H1 (cell line): ENCODE measurements around the gene PITPNB. TPM values are rescaled to one million over a fixed set of nuclear protein-coding genes. Genes with fewer than 3 reads are reported as not detected.
A peak's percentile ranks its signal among the peaks of the same experiment; 100 is the strongest.

ENCODE experiments used
- CTCF ChIA-PET: fragments of 300-600 bp; sonication (Branson Sonifier 250); formaldehyde crosslinking; loops from one replicate; lab custom pipeline; 2021; ENCODE audit not compliant: partially characterized antibody; lab: Charles Lee
- POLR2A ChIA-PET: fragments of 300-600 bp; sonication (Branson Sonifier 250); formaldehyde crosslinking; loops from one replicate; lab custom pipeline; 2021; ENCODE audit warnings: inconsistent platforms; ENCODE audit not compliant: partially characterized antibody; lab: Charles Lee
- DNase-seq, 2 experiments: peaks; one replicate each; pipeline versions ENCODE4 v3.0.0 to v3.0.0-alpha.2; 2010 to 2022; ENCODE audit warnings: low spot score in 2 of 2, low read depth in 1 of 2, mixed read lengths in 1 of 2
- FAIRE-seq: peaks from 2 replicates; lab custom pipeline; 2011; peaks lifted over from hg19 to GRCh38; lab: Jason Lieb, UNC
- H2AFZ ChIP-seq: 2 replicates; pipeline ENCODE4 v1.8.1; 2012; ENCODE audit warnings: low read length, inconsistent platforms
- H2AK5ac ChIP-seq: 2 replicates; pipeline ENCODE4 v1.6.1; 2013; ENCODE audit warnings: low read depth, low read length
- H2BK120ac ChIP-seq: replicated peaks from 2 replicates; pipeline ENCODE3; 2013; ENCODE audit warnings: low read depth, low read length, inconsistent platforms
- H2BK12ac ChIP-seq: 2 replicates; pipeline ENCODE4 v1.6.1; 2013; ENCODE audit warnings: low read depth, low read length
- H2BK15ac ChIP-seq: 2 replicates; pipeline ENCODE4 v1.6.1; 2013; ENCODE audit warnings: low read length
- H2BK20ac ChIP-seq: 2 replicates; pipeline ENCODE4 v1.6.1; 2013; ENCODE audit warnings: low read length
- H2BK5ac ChIP-seq: 2 replicates; pipeline ENCODE4 v1.6.1; 2013; ENCODE audit warnings: low read depth, low read length
- H3K14ac ChIP-seq: 2 replicates; pipeline ENCODE4 v1.6.1; 2013; ENCODE audit warnings: inconsistent platforms; ENCODE audit not compliant: insufficient read length
- H3K18ac ChIP-seq: 2 replicates; pipeline ENCODE4 v1.6.1; 2013; ENCODE audit warnings: low read length; ENCODE audit errors: extremely low read depth
- H3K23ac ChIP-seq: 2 replicates; pipeline ENCODE4 v1.6.1; 2013; ENCODE audit warnings: inconsistent platforms; ENCODE audit not compliant: insufficient read length
- H3K23me2 ChIP-seq: 2 replicates; pipeline ENCODE4 v1.6.1; 2013; ENCODE audit warnings: low read depth, low read length
- H3K27ac ChIP-seq: 2 replicates; pipeline ENCODE4 v1.6.1; 2011; ENCODE audit warnings: low read depth, low read length, inconsistent platforms
- H3K27me3 ChIP-seq, 4 experiments: replicated peaks in 1 of 4; 1 replicate in 1 of 4; 2 replicates in 3 of 4; pipeline versions ENCODE4 v1.6.1 to v1.8.1; 2011 to 2013; ENCODE audit warnings: low read length in 3 of 4, mild to moderate bottlenecking in 3 of 4, inconsistent platforms in 2 of 4, mixed read lengths in 2 of 4, moderate library complexity in 1 of 4; ENCODE audit not compliant: control insufficient read depth in 3 of 4, insufficient read depth in 3 of 4; ENCODE audit errors: extremely low read depth in 1 of 4
- H3K36me3 ChIP-seq, 4 experiments: 2 replicates each; pipeline versions ENCODE4 v1.6.1 to v1.8.1; 2011 to 2013; ENCODE audit warnings: mild to moderate bottlenecking in 4 of 4, low read length in 3 of 4, moderate library complexity in 2 of 4, control low read depth in 1 of 4, inconsistent platforms in 1 of 4; ENCODE audit not compliant: insufficient read depth in 4 of 4, control insufficient read depth in 2 of 4
- H3K4ac ChIP-seq: replicated peaks from 2 replicates; pipeline ENCODE3; 2013; ENCODE audit warnings: low read length, low read depth, mixed read lengths, inconsistent platforms; ENCODE audit not compliant: insufficient read length
- H3K4me1 ChIP-seq, 4 experiments: replicated peaks in 1 of 4; 1 replicate in 1 of 4; 2 replicates in 3 of 4; pipeline versions ENCODE4 v1.6.1 to v1.8.1; 2011 to 2013; ENCODE audit warnings: low read length in 3 of 4, inconsistent platforms in 2 of 4, mixed read lengths in 1 of 4; ENCODE audit not compliant: insufficient read depth in 4 of 4, control insufficient read depth in 3 of 4
- H3K4me2 ChIP-seq, 2 experiments: 2 replicates each; pipeline versions ENCODE4 v1.6.1 to v1.8.1; 2011 to 2013; ENCODE audit warnings: low read depth in 2 of 2, low read length in 2 of 2, control low read depth in 1 of 2, inconsistent platforms in 1 of 2, mild to moderate bottlenecking in 1 of 2; ENCODE audit not compliant: insufficient read depth in 1 of 2
- H3K4me3 ChIP-seq, 4 experiments: fragments of 200-600, 300-600 bp in 1 of 4; sonication (generic), shearing (Covaris generic), sonication (Bioruptor Twin) in 1 of 4; 2 replicates each; pipeline versions ENCODE4 v1.5.1 to v1.8.1; 2011 to 2016; ENCODE audit warnings: low read length in 4 of 4, low read depth in 3 of 4, control low read depth in 2 of 4, inconsistent platforms in 2 of 4, mild to moderate bottlenecking in 2 of 4, mixed read lengths in 1 of 4, moderate library complexity in 1 of 4; ENCODE audit not compliant: insufficient read depth in 2 of 4; ENCODE audit errors: extremely low read depth in 1 of 4
- H3K56ac ChIP-seq: replicated peaks from 2 replicates; pipeline ENCODE3; 2013; ENCODE audit warnings: low read depth, mild to moderate bottlenecking, mixed read lengths, low read length, inconsistent platforms; ENCODE audit not compliant: insufficient read length
- H3K79me1 ChIP-seq: 2 replicates; pipeline ENCODE4 v1.6.1; 2013; ENCODE audit warnings: low read depth, low read length, control low read depth
- H3K79me2 ChIP-seq, 2 experiments: 2 replicates each; pipeline versions ENCODE4 v1.6.1 to v1.8.1; 2012 to 2013; ENCODE audit warnings: low read length in 2 of 2, mild to moderate bottlenecking in 2 of 2, inconsistent platforms in 1 of 2; ENCODE audit not compliant: insufficient read depth in 2 of 2, control insufficient read depth in 1 of 2
- H3K9ac ChIP-seq, 4 experiments: replicated peaks in 1 of 4; 1 replicate in 1 of 4; 2 replicates in 3 of 4; pipeline versions ENCODE4 v1.6.1 to v1.8.1; 2011 to 2013; ENCODE audit warnings: low read depth in 3 of 4, low read length in 3 of 4, control low read depth in 2 of 4, mild to moderate bottlenecking in 2 of 4, moderate library complexity in 2 of 4, inconsistent platforms in 1 of 4; ENCODE audit errors: extremely low read depth in 1 of 4
- H3K9me3 ChIP-seq, 2 experiments: 2 replicates each; pipeline versions ENCODE4 v1.6.1 to v1.8.1; 2012 to 2013; ENCODE audit warnings: mild to moderate bottlenecking in 2 of 2, moderate library complexity in 2 of 2, control low read depth in 1 of 2, inconsistent platforms in 1 of 2, low read depth in 1 of 2, low read length in 1 of 2, mixed read lengths in 1 of 2; ENCODE audit not compliant: insufficient read depth in 2 of 2
- H4K20me1 ChIP-seq, 2 experiments: replicated peaks in 1 of 2; 2 replicates each; pipeline versions ENCODE3 to v1.8.1; 2011 to 2013; ENCODE audit warnings: inconsistent platforms in 2 of 2, low read length in 2 of 2, mild to moderate bottlenecking in 1 of 2; ENCODE audit not compliant: insufficient read depth in 2 of 2, control insufficient read depth in 1 of 2
- H4K5ac ChIP-seq: 2 replicates; pipeline ENCODE4 v1.6.1; 2013; ENCODE audit warnings: low read length, low read depth, mixed read lengths, inconsistent platforms; ENCODE audit not compliant: insufficient read length
- H4K8ac ChIP-seq: 2 replicates; pipeline ENCODE4 v1.8.0; 2013; ENCODE audit warnings: mild to moderate bottlenecking, moderate library complexity, low read length, inconsistent platforms; ENCODE audit not compliant: insufficient read depth; ENCODE audit errors: extremely low read depth
- H4K91ac ChIP-seq: replicated peaks from 2 replicates; pipeline ENCODE3; 2013; ENCODE audit warnings: low read length, mixed read lengths, inconsistent platforms; ENCODE audit not compliant: insufficient read length
- FOSL1 ChIP-seq: IDR thresholded peaks from 2 replicates; pipeline ENCODE4 v1.6.1; 2011; ENCODE audit warnings: mild to moderate bottlenecking, low read depth, low read length, moderate library complexity; ENCODE audit not compliant: insufficient read depth
- RNF2 ChIP-seq: fragments of 200-900, 300-1000 bp; sonication (generic); IDR thresholded peaks from 2 replicates; pipeline ENCODE4 v1.7.1; 2016; ENCODE audit warnings: borderline replicate concordance, low read depth, mild to moderate bottlenecking, antibody characterized with exemption, low read length; ENCODE audit not compliant: poor library complexity, severe bottlenecking; ENCODE audit errors: missing control alignments
- USF2 ChIP-seq: IDR thresholded peaks from 2 replicates; pipeline ENCODE4 v1.6.1; 2011; ENCODE audit warnings: low read length, improper control_type of control experiment
- YY1 ChIP-seq: IDR thresholded peaks from 2 replicates; pipeline ENCODE4 v1.6.1; 2011; ENCODE audit warnings: low read depth, mild to moderate bottlenecking, low read length
- WGBS, 2 experiments: shearing (Covaris generic) in 1 of 2; methylation state at CpG; one replicate each; pipeline versions ENCODE4 v1.1.6 to v1.1.7; 2013 to 2015; ENCODE audit warnings: low lambda C conversion rate in 2 of 2, mixed read lengths in 2 of 2, inconsistent platforms in 1 of 2, low coverage in 1 of 2, missing lambda C conversion rate in 1 of 2; ENCODE audit not compliant: insufficient replicate concordance in 2 of 2, insufficient coverage in 1 of 2, insufficient read length in 1 of 2; ENCODE audit errors: extremely low coverage in 1 of 2, missing lambda C conversion rate in 1 of 2; 5-methylcytosine and 5-hydroxymethylcytosine counted together
- polyA plus RNA-seq, 7 experiments: library from polyadenylated mRNA; depleted of rRNA in 3 of 7; stranded (reverse) in 5 of 7; unstranded in 2 of 7; fragments of >200 nt in 5 of 7; fragments of 200-250 nt in 2 of 7; gene quantifications; 1 replicate in 5 of 7; 2 replicates in 1 of 7; 4 replicates in 1 of 7; pipeline versions ENCODE4 v1.2.1 to v1.2.3, GENCODE V29; 2011 to 2013; ENCODE audit warnings: missing spikeins in 2 of 7, mixed read lengths in 2 of 7
- total RNA-seq: library from RNA; stranded (reverse); fragmentation: NEBNext Ultra II Directional; extraction: Animal tissue kit (Norgen Biotek cat#: 25700); gene quantifications from 2 replicates; pipeline ENCODE4 v1.2.1, GENCODE V29; 2021

PITPNB gene
- total and polyA plus RNA-seq, 2 of the 8 experiments (the other 6 are each of a cell fraction or from before 2014, with no cell fraction given), result 24.6 to 89.3 TPM

- no peak overlapping the region for H3K23ac ChIP-seq
- TF ChIP-seq USF2 (no peak), RNF2 (no peak), YY1 (no peak), FOSL1 (no peak)
- H3K14ac ChIP-seq, result no peak overlapping the region
- no peak overlapping the region for H3K9ac ChIP-seq
- H3K4me1 ChIP-seq, result peaks cover 7 to 12% (median 8%) of the 10 kb centered on the region in 4 experiments
- H4K8ac ChIP-seq, result no peak overlapping the region
- H2BK20ac ChIP-seq, result no peak overlapping the region
- no peak overlapping the region for H3K4me3 ChIP-seq
- H3K79me2 ChIP-seq, result peaks cover 0 to 18% of the 10 kb centered on the region in 2 experiments; a peak in 2 of 4 replicates
- no peaks in the 10 kb centered on the region for H3K27me3 ChIP-seq
- no peak overlapping the region for H4K5ac ChIP-seq
- no peak for FAIRE-seq
- H3K56ac ChIP-seq, result no peak overlapping the region
- H3K36me3 ChIP-seq, result peaks cover 0 to 8% (median 2%) of the 10 kb centered on the region in 4 experiments; a peak in 3 of 8 replicates
- no peaks in the 10 kb centered on the region; the same call in 1 of the 2 replicates for H3K79me1 ChIP-seq
- H3K18ac ChIP-seq, result no peak overlapping the region
- no peak overlapping the region for H2AFZ ChIP-seq
- no peak overlapping the region for H2AK5ac ChIP-seq
- 0 out of 4 replicates have a peak overlapping the region, but pooled peaks of 1 of the 2 experiments have one; percentile 16 for H3K4me2 ChIP-seq
- no peak for DNase-seq
- no peak overlapping the region for H2BK5ac ChIP-seq
- no peak overlapping the region for H2BK12ac ChIP-seq
- H4K20me1 ChIP-seq, result peaks cover 8 to 15% of the 10 kb centered on the region in 2 experiments
- no peaks in the 10 kb centered on the region for H3K23me2 ChIP-seq
- H2BK15ac ChIP-seq, result no peak overlapping the region
- no peak overlapping the region for H3K27ac ChIP-seq
- H4K91ac ChIP-seq, result no peak overlapping the region
- H3K4ac ChIP-seq, result no peak overlapping the region
- 94% methylated on average over 6 of the region's 6 CpGs; no CpG with 5 or more reads in 1 of the 2 experiments for WGBS, 2 experiments
- H3K9me3 ChIP-seq, result no peaks in the 10 kb centered on the region
- CTCF ChIA-PET, result interaction anchor here (0.9 to 5.7 kb wide), 12 partner anchors 9 to 137 kb away, joined by 3 to 58 read pairs (median 8); no protein-coding TSS in a partner anchor
- H2BK120ac ChIP-seq, result no peak overlapping the region
- POLR2A ChIA-PET, result interaction anchor here (1.3 kb wide), 1 partner anchor 12 kb away, joined by 4 read pairs; no protein-coding TSS in a partner anchor
Observed at GRCh38 chr22:27882507-27883290, 36.4 kb downstream of the PITPNB start.
